RWPE2 (cell line): ENCODE measurements around the gene CD52.

ENCODE experiments used
- ATAC-seq: fragments of 200-7000 bp; cut with Tn5 transposase; 3 replicates; pipeline ENCODE4 v1.9.1; 2021; ENCODE audit warnings: low read depth
- DNase-seq: peaks from one replicate; pipeline ENCODE4 v3.0.0-alpha.2; 2020; ENCODE audit warnings: low spot score
- H3K27ac ChIP-seq: fragments of 450-650 bp; 2 replicates; pipeline ENCODE4 v1.5.1; 2017; ENCODE audit warnings: mild to moderate bottlenecking; ENCODE audit not compliant: poor library complexity, severe bottlenecking
- H3K27me3 ChIP-seq: fragments of 250-450 bp; sonication (Bioruptor Pico); 2 replicates; pipeline ENCODE4 v1.5.1; 2021; ENCODE audit warnings: mild to moderate bottlenecking, moderate library complexity; ENCODE audit not compliant: insufficient read depth, poor library complexity, severe bottlenecking
- H3K36me3 ChIP-seq: fragments of 250-450 bp; sonication (Bioruptor Pico); 2 replicates; pipeline ENCODE4 v1.5.1; 2020; ENCODE audit warnings: low read depth, mild to moderate bottlenecking, moderate library complexity
- H3K4me1 ChIP-seq: fragments of 250-450 bp; sonication (Bioruptor Pico); 2 replicates; pipeline ENCODE4 v1.5.1; 2021; ENCODE audit warnings: mild to moderate bottlenecking, moderate library complexity; ENCODE audit not compliant: insufficient read depth, poor library complexity, severe bottlenecking
- H3K4me3 ChIP-seq: fragments of 250-450 bp; sonication (Bioruptor Pico); 2 replicates; pipeline ENCODE4 v1.5.1; 2021; ENCODE audit warnings: mild to moderate bottlenecking, moderate library complexity; ENCODE audit not compliant: severe bottlenecking
- H3K9me3 ChIP-seq: fragments of 250-450 bp; sonication (Bioruptor Pico); 2 replicates; pipeline ENCODE4 v1.5.1; 2021; ENCODE audit warnings: mild to moderate bottlenecking, moderate library complexity; ENCODE audit not compliant: severe bottlenecking
- CTCF ChIP-seq: fragments of 450-650 bp; IDR thresholded peaks from one replicate; pipeline ENCODE4 v1.5.1; 2017; ENCODE audit warnings: mild to moderate bottlenecking, moderate library complexity; ENCODE audit not compliant: poor library complexity, severe bottlenecking

The CD52 gene

DNA sequence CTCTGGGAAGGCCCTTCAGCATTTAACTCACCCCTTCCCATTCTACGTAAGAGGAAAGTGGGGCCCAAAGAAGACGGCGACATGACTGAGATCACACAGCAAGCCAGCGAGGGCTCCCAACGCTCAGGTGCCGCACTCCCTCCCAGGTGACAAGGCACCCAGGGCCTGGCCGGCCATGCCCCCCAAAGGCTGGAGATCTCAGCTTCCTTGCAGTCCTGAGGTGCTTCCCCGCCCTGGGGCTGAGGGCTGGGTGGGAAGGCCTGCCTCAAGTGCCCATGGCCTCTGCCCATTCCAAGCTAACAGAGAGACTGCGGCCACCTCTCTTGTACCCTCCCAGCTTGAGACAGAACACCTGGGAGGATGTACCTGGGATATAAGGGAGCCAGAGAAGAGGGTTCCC is 37.2 kb downstream of the CD52 start:
- Histone ChIP-seq H3K4me3 (no peak overlapping the region), H3K4me1 (peaks cover 57% of the 10 kb centered on the region), H3K36me3 (no peaks in the 10 kb centered on the region), H3K27ac (peak overlapping the region; percentile 85), H3K27me3 (no peaks in the 10 kb centered on the region), H3K9me3 (no peaks in the 10 kb centered on the region)
- no peak for TF ChIP-seq CTCF
- ATAC-seq (no peak), DNase-seq (no peak)

DNA sequence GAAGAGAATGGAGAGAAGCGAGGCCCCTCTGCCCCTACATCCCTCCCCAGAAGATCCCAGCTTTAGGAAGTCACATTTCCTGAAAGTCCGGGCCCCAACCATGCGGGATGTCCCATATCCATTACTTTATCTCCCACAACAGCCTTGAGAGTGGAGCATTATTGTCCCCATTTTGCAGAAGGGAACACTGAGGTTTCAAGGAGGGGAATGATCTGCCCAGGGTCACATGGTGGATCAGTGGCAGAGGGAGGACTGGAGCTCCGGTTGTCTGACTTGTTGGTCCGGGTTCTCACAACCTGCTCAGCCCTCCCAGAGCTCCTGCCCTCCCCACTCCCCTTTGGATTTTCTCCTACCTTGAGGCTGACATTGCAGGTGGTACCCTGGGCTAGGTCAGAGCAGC is 38.3 kb downstream of the CD52 start:
- ATAC-seq (no peak), DNase-seq (no peak)
- Histone ChIP-seq H3K27ac (peak overlapping the region; percentile 39), H3K9me3 (no peaks in the 10 kb centered on the region), H3K4me3 (no peak overlapping the region), H3K27me3 (no peaks in the 10 kb centered on the region), H3K36me3 (no peaks in the 10 kb centered on the region), H3K4me1 (peaks cover 46% of the 10 kb centered on the region)
- TF ChIP-seq CTCF = no peak

- peaks cover 35% of the 10 kb centered on the region for H3K4me1 ChIP-seq
- no peaks in the 10 kb centered on the region for H3K9me3 ChIP-seq
- H3K27me3 ChIP-seq = no peaks in the 10 kb centered on the region
- peak; percentile 59 for ATAC-seq
- H3K27ac ChIP-seq = peak overlapping the region; percentile 39
- TF ChIP-seq CTCF = no peak
- no peak overlapping the region for H3K4me3 ChIP-seq
- no peaks in the 10 kb centered on the region for H3K36me3 ChIP-seq
- peak; percentile 89 for DNase-seq
Observed at GRCh38 chr1:26357121-26357602, 39.4 kb downstream of the CD52 start.

DNA sequence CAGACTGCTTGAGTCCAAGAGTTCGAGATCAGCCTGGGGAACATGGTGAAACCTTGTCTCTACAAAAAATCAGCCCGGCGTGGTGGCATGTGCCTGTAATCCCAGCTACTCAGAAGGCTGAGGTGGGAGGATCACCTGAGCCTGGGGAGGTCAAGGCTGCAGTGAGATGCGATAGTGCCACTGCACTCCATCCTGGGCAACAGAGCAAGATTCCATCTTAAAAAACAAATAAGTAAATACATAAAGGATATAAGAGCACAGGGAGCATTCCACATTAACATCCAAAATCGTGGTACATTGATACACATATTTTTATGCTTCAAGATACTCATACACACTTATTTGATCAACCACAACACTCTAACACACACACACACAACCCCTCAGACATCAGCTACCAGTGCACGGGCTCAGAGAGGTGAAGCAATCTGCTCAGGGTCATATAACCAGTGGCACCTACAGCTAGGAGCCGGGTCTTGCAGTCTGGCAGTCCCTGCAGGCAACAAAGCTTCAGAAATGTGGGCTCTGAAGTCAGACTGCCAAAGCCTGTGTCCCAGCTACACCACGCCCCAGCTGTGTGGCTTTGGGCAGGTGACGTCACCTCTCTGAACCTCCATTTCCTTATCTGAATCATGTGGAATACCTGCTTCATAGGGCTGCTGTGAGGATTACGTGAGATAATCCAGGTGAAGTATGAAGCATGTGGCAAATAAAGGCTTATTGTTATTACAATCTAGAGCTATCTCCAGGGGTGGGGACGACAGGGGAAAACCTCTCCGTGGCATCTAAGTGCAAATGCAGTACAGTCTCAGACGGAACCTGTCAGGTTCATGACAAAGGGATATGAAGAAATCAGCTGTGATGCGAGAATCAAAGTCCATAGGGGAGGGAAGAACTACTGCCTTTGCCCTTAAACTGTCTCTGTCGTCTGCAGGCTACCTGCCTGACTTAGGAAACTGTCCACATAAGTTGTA is 40.9 kb downstream of the CD52 start:
- no peak for TF ChIP-seq CTCF
- peak overlapping the region; percentile 39 for H3K27ac ChIP-seq
- ATAC-seq = peak; percentile 40
- no peak overlapping the region for H3K4me3 ChIP-seq
- H3K9me3 ChIP-seq = no peaks in the 10 kb centered on the region
- no peak for DNase-seq
- no peaks in the 10 kb centered on the region for H3K27me3 ChIP-seq
- peaks cover 20% of the 10 kb centered on the region for H3K4me1 ChIP-seq
- no peaks in the 10 kb centered on the region for H3K36me3 ChIP-seq
